NCI-H345 treated with DMSO at 0.1 percent for 48 hours (cell line): ENCODE data around the gene ZSWIM4.

Source experiments
- DNase-seq: peaks from one replicate; lab custom pipeline; 2025; ENCODE audit not compliant: unreplicated experiment; lab: John Stamatoyannopoulos, UW

The ZSWIM4 gene

DNA sequence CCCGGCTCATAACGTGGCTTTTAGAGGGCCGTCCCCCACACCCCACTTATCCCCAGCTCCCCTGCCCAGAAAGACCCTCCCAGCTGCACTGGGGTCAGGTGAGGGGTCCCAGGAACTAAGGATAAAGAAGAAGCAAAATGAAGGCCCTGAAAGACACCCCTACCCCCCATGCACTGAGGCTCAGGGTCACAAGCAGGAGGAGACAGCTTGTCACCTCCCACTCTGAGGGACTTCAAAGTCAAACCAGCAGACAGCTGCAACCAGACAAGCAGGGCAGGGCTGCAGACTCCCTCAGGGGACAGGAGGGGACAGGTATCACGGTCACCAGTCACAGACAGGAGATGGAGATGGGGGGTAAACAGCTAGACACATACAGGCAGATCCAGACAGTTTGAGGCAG is 75.6 kb downstream of the ZSWIM4 start:
- no peak for DNase-seq

DNA sequence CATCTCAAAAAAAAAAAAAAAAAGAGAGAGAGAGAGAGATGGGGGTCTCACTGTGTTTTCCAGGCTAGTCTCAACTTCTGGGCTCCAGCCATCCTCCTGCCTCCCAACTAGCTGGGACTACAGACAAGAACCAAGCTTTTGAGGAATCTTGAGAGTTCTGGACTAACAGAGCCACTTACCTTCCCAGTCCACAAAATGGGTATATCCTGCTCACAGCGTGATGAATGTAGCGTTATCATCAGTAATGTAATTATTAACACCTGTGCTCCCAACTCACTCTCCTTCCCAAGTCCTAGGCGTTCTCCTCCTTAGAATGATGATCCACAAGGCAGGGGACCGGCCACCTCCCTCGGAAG is 77.1 kb downstream of the ZSWIM4 start:
- DNase-seq, result no peak

DNA sequence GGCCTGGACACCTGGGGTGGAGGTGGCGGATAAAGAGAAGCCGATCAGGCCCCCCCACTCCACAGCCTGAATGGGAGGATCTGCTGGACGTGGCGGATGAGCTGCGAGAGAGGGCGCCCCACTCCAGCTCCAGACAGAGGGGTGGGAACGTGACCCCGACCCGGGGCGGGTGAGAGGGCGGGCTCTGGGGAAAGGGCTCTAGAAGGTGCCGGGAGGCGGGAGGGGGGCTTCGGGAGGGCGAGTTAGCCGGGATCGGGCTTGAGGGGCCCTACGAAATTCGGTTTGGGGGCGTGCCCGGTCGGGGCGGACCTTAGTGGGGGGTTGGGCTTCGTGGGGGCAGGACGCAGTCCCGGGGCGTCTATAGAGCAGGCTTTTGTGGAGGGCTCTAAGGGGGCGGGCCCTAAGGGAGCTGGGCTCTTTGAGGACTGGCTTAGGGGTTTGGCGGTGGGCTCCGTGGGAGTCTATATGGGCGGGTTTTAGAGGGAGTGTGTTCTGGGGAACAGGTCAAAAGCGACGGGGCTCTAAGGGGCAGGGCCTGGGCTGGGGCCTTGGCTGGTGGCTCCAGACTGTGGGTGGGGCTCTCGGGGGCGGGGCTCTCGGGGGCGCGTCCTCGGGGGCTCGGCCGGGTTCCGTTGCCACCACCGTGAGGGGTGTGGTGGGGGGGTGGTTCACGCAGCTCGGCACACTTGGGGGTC is 77.6 kb downstream of the ZSWIM4 start:
- DNase-seq, result no peak

DNA sequence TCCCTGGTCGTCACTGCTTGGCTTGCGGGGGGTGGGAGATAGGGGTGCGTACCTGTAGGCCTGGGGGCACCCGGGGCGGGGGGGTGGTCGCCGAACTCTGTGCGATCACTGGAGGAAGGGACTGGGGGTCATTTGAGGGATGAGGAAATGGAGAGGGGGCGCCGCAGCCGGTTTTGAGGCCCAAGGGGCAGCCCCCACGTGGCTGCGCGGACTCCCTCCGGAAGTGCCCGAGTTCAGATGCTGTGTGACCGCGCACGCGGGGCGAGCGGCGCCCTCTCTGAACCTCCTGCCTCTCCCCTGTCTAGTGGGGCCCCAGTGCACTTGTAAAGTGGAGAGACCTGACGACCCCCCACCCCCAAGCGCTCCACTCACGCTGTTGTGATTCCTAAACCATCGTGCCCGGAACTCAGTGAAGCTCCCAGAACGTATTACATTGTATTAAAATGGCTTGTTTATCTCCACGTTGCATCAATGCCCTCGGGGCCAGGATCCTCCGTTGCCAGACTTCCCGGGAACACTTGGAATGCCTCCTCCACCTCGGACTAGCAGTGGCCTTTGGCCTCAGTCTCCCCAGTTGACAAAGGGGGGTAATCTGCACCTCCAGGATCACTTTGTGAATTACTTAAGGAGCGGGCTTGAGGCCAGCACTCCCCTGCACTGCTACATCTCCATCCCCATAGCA is 78.7 kb downstream of the ZSWIM4 start:
- no peak for DNase-seq

DNA sequence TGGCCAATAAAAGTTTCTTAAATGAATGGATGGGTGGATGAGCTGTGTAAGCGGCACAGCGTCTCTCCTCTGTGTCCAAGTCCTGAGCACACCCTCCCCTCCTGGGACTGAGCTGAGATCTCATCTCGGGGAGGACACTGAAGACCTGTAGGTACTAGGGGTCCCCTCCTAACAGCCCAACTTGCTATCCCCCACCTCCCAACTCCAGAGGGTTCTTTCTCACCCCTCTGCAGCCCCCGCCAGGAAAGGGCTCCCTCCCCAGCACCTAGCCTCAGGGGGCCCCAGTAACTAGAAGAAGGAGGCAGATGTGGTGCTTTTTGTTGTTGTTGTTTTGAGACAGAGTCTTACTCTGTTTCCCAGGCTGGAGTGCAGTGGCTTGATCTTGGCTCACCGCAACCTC is 80.6 kb downstream of the ZSWIM4 start:
- no peak for DNase-seq

DNA sequence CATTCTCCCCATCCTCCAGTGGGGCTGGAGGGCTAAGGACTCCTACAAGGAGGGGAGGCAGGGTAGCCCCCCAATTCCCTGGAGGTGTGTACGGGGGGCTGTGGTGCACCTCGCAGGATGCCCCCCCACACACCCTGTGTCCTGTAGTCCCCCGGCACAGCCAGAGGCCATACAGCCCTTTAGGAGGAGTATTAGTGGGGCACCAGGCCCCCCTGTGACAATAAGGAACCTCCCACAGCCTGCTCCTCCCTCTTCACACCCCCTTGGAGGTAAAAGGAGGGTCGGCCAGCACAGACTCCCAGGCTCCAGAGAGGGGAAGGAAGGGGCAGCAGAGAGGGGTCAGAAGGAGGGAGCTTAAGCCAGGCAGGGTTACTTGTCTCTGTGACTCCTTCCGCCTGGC is 81.6 kb downstream of the ZSWIM4 start, which contains the start of gene NANOS3:
Gene NANOS3, plus strand, starts transcription at position 301 of the 400 bp plus-strand sequence. CDS start 115 bp downstream, outside the sequence.
- no peak for DNase-seq

DNA sequence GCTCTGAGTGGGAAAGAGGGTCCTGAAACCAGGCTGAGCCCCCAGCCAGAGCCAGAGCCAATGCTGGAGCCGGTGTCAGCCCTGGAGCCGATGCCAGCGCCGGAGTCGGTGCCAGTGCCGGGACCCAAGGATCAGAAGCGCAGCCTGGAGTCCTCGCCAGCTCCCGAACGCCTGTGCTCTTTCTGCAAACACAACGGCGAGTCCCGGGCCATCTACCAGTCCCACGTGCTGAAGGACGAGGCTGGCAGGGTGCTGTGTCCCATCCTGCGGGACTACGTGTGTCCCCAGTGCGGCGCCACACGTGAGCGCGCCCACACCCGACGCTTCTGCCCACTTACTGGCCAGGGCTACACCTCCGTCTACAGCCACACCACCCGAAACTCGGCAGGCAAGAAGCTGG is 82.1 kb downstream of the ZSWIM4 start:
- no peak for DNase-seq

DNA sequence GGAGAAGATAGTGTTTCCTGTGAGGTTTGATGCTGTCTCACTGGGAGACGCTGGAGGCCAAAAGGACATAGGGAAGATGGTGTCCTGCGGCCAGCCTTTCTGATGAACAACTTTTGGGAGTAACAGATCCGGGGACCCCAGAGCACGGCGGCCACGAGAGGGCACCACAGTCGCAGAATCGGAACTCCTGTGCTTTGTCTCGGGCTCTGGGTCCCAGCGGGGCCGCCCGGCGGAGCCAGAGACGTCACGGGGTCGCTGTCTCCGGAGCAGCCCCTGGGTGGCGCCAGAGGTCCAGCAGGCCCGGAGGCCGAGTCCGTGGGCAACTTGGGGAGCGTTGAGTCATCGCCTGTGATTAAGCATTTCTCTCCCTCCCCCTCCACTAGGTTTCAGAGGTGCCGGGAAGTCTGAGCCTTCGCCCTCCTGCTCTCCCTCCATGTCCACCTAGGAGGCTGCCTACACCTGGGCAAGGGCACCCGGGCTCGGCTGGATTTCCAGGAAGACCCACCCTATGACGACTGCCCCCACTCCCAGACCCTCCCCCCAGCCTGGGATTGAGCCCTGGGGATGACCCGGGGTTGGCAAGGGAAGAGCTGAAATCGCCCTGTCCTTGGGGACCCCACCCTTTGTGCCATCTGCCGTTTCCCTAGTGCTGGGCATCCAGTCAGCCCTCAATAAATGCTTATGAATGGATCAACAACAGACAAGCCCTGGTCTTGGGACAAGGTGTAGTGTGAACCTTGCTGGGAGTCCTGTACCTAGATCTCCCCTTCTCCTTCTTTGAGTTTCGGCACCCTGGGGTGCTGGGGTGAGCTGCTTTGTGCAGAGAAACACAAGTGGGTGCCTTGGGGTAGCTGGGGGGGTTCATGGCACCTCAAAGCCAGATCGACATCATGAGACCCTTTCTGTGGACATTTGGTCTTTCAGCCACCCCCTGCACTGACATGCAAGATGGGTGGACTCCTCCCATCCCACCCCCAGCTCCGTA is 85.1 kb downstream of the ZSWIM4 start:
- DNase-seq, result peak; percentile 62

DNA sequence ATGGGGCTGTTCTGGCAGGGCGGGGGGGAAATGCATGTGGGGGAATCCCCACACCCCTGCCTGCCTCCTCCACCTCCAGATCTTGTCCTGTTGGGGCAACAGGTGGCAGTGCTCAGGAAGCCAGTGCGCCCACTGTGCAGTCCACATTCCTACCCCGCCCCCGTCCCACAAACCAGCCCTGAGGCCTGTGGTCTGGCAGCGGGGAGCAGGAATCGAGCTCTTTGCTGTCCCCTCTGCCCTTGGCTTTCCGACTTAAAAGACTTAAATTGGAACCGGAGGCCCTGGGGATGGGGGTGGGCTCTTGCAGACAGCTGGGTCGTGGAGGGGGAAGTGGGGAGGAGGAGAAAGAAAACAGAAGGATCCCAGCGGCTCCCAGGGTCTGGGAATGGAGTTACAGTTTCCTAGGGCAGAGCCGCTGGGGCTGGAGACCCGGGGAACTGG is 86.0 kb downstream of the ZSWIM4 start:
- DNase-seq, result no peak
